DMS 273 treated with DMSO at 0.1 percent for 48 hours (cell line): ENCODE measurements around the gene LCE1B.

Experiments used
- DNase-seq: peaks from one replicate; lab custom pipeline; 2025; lab: John Stamatoyannopoulos, UW

LCE1B gene

DNA sequence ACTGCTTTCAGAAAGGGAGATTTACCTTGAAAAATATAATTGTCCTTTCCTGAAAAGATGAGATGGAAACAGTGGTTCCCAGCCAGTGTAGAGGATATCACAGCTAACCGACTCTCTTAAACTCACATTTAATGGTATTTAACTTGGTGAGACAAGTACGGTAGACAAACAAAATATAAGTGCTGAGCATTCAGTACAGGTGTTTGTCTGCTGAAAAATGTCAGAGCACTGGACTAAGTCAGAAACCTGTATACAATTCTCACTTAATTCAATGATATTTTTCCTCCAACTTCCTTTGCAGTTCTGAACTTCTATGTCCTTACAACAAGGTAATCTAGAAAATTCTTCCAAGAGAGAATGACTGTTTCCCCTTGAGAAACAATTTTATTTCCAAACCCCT lies at the start of gene LCE1B:
Gene LCE1B (plus strand): TSS at position 301 of the 400 bp plus-strand sequence. CDS start 476 bp downstream, outside the sequence.
- no peak for DNase-seq

GRCh38 chr1:152768847-152769533 lies 42.8 kb upstream of the LCE1B start:
- DNase-seq = no peak

DNA sequence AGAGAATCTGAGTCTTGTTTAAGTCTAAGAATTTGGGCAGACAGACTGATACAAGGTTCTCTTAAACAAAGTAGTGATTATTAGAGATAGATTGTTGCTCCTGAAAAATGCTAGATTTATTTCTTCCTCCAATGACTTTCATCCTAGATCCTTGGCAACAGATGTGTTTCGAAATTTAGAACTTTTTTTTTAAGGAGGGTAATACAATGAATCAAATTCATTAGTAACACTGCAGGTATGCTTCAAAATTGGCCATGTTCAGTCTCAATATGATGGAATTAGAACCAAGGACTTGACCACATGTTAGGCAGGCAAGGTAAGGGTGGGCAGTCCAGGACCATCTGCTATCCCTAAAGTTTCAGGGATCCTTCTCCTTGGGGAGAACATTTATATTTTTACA lies 41.4 kb upstream of the LCE1B start:
- no peak for DNase-seq

- no peak for DNase-seq
Measured at GRCh38 chr1:152774875-152775274, 36.9 kb upstream of the LCE1B start, which contains the start of gene LCE1F. LCE1F (plus strand) TSS chr1:152775140; CDS start chr1:152776372, 1,232 bp downstream.

GRCh38 chr1:152776361-152776760 lies 35.4 kb upstream of the LCE1B start:
- DNase-seq = no peak

DNA sequence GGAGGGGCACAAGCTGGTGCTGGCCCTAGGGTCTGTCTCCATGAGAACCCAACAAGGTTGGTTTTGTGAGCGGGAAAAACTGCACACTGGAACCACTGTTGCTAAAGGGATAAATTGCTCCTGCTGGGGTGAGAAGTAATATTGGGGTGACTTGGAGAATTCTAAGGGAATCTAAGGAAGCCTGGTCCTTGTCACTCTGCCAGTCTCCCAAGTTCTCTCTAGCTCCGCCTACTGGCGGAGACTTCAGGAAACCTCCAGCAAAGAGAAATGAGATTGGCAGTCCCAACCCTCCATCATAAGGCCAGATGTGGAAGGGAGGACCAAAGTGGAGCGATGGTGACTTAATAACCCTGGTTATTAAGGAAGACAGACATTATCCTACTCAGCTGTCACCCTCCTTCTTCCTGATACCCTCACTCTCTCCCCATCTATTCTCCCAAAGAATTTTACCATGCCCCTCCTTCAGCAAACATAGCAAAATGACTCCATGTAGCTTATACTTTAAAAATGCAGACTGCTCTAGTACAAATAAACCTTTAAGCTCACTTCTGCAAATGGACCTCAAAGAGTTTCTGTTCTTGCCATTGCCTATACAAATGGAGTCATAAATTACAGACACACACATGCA lies 34.1 kb upstream of the LCE1B start:
- DNase-seq = no peak

DNA sequence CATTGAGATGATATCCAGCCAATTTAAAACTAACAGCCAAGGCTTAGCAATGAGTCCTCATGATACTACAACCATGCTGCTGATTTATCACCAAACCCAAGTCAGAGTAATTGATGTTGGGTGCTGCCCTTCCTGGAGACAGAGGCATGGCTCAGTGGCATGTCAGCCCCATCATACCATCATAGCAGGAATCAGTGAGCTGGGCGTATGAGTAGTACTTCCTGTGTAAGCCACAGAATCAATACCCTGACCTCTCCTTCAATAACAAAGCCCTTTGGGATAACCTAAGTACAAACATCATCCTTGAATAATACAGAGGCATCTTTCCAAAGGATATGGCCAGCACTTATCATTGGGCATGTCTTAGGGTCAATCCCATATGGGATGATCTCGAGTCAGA lies 28.7 kb upstream of the LCE1B start:
- DNase-seq = no peak

- DNase-seq = no peak
Measured at GRCh38 chr1:152786077-152786476, 25.7 kb upstream of the LCE1B start, which contains the start of gene LCE1E. LCE1E (plus strand) TSS chr1:152786257; CDS start chr1:152787300, 1,043 bp downstream.

GRCh38 chr1:152795686-152796085 lies 16.1 kb upstream of the LCE1B start:
- no peak for DNase-seq

GRCh38 chr1:152796421-152796820 lies 15.3 kb upstream of the LCE1B start, which contains the start of gene LCE1D:
LCE1D (plus strand) TSS chr1:152796721; CDS start chr1:152797795, 1,074 bp downstream.
- DNase-seq = no peak

DNA sequence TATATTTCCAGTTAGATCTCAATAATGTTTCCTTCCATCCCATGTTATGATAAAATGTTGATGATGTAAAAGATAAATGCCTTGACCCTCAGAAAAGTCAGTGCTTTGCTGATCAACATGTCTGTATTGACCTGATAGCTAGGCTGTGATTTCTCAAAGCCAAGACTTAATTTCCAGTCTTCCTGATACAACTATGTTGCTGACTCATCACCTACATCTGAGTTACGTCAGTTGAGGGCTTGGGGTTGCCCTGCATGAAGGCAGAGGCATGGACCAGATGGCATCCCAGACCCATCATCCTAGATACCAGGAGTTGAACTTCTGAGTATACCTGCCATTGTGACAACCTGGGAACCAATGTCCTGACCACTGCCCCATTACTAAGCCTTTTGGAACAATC lies 10.4 kb upstream of the LCE1B start:
- no peak for DNase-seq

DNA sequence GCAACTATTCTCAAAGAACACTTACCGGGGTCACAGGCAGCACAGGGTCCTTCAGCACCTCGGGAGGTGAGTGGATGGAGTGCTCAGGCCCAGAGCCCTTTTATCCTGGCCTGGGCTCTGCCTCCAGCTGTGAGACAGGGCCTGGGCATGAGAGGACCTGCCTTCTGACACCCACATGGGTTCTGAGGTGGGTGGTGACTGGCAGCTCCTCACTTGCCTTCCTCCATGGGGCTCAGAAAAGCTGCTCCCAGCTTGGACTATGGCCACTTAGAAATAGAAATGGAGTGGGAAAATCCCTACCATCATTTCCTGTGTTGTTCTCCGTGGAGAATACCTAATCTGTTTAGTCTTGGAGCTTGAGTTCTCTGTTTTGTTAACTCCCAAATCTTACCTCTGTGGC lies 5.2 kb upstream of the LCE1B start, which contains the start of gene LCE1C:
Gene LCE1C (minus strand): TSS at position 76 of the 400 bp plus-strand sequence. CDS start 1,173 bp downstream, outside the sequence.
- DNase-seq = no peak

DNA sequence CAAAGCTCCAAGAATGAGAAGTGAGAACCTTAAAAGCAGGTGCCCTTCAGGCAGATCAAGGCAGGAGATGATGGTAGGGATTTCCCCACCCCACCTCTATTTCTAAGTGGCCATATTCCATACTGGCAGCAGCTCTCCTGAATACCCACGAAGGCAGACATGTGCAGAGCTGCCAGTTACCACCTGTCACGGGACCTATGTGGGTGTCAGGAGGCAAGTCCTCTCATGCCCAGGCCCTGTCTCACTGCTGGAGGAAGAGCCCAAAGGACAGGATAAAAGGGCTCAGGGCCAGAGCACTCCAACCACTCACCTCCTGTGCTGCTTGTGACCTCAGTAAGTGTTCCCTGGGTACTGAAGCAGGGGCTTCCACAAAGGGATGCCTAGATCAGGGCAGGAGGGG lies 721 bp upstream of the LCE1B start:
- no peak for DNase-seq

- no peak for DNase-seq
Measured at GRCh38 chr1:152817309-152817708, 5.5 kb downstream of the LCE1B start.

- no peak for DNase-seq
Measured at GRCh38 chr1:152823294-152823693, 11.5 kb downstream of the LCE1B start.

- no peak for DNase-seq
Measured at GRCh38 chr1:152824964-152825363, 13.2 kb downstream of the LCE1B start.

- no peak for DNase-seq
Measured at GRCh38 chr1:152827173-152827572, 15.4 kb downstream of the LCE1B start, which contains the start of gene LCE1A. LCE1A (plus strand) TSS chr1:152827473; CDS start chr1:152827473, 0 bp downstream.

- no peak for DNase-seq
Measured at GRCh38 chr1:152836870-152837269, 25.1 kb downstream of the LCE1B start.

GRCh38 chr1:152842556-152842955 lies 30.8 kb downstream of the LCE1B start, which contains the start of gene LCE6A:
LCE6A (plus strand) TSS chr1:152842856; CDS start chr1:152843521, 665 bp downstream.
- DNase-seq = no peak

DNA sequence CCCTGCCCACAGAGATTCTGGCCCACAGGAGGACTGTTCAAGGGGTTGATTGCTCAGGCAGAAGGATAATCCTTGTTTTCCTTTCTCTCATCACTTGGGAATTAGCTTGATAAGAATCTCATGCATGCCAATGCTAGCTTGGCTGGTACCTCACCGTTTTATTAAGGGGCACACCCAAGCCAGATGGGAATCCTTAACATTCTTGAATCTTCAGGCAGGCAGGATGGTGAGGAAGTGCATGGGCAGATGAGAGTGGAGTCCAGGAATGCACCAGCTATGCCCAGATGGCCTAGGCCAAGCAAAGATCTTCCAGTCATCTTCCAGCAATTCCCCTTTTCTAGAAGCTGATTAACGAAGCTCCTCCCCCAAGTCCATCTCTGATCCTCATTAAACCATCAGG lies 43.9 kb downstream of the LCE1B start:
- no peak for DNase-seq

DNA sequence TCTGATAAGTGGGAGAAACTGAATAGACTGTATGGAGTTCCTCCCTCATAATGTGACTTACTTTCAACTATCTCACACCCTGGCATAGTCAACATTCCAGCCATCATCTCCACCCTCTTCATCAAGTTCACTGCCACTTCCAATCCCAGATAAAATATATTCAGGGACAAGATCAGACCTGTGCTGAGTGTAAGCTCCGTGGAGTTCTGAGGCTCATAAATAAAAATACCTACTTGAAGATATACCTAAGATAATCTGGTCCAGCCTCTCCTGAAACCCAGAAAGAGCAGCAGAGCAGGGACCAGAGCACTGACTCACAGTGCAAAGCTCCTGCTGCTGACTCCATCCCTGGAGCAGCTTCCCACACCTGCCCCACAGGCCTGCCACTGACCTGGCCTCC lies 46.3 kb downstream of the LCE1B start:
- DNase-seq = no peak

DNA sequence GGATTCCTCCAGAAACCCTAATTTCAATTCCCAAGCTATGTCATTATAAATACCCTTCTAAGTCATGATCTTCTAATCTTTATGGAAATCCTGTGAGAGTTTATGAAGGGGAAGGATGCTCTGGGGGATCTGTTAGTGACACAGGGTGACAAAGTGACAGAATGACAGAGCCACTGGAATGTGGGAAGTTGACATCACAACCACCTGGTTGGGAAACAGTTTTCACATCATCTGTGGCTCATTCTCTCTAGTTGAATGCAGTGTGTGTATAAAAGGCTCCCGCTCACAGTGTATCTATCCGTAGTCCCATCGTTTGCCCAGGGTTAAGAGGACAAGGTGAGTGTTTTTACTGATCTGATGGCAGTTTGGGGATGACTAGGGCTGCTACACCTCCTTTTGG lies 47.9 kb downstream of the LCE1B start, which contains the start of gene LCE7A:
Gene LCE7A (plus strand): TSS at position 301 of the 400 bp plus-strand sequence. CDS start 702 bp downstream, outside the sequence.
- no peak for DNase-seq

- DNase-seq = no peak
Measured at GRCh38 chr1:152860129-152860528, 48.4 kb downstream of the LCE1B start.
